Activated CD8-positive, alpha-beta T cell treated with anti-CD3 and anti-CD28 coated beads for 36 hours (primary cell): ENCODE measurements around the gene SUOX. TPM values are rescaled to one million over a fixed set of nuclear protein-coding genes. Genes with fewer than 3 reads are reported as not detected.

Experiments used
- ATAC-seq: fragments of 200-7000 bp; cut with Tn5 transposase; one replicate; pipeline ENCODE4 v1.10.0; 2021; ENCODE audit warnings: mild to moderate bottlenecking, moderate library complexity
- CTCF ChIA-PET: fragments of 350-600 bp; sonication (Branson Sonifier 250); formaldehyde crosslinking; loops from one replicate; lab custom pipeline; 2021; ENCODE audit warnings: antibody characterized with exemption; lab: Charles Lee
- POLR2A ChIA-PET: fragments of 350-600 bp; sonication (Branson Sonifier 250); formaldehyde crosslinking; loops from one replicate; lab custom pipeline; 2021; ENCODE audit warnings: antibody characterized with exemption; lab: Charles Lee
- DNase-seq: peaks from one replicate; pipeline ENCODE4 v3.0.0-alpha.2; 2020
- H3K27ac Mint-ChIP-seq: one replicate; pipeline ENCODE4 v1.8.0; 2021; ENCODE audit warnings: mild to moderate bottlenecking, mixed read lengths
- H3K27me3 Mint-ChIP-seq: one replicate; pipeline ENCODE4 v1.8.0; 2021; ENCODE audit warnings: mixed read lengths
- H3K36me3 Mint-ChIP-seq: one replicate; pipeline ENCODE4 v1.8.0; 2021; ENCODE audit warnings: low read depth, mixed read lengths
- H3K4me1 Mint-ChIP-seq: one replicate; pipeline ENCODE4 v1.8.0; 2021; ENCODE audit warnings: low read depth, mixed read lengths
- H3K4me3 Mint-ChIP-seq: one replicate; pipeline ENCODE4 v1.8.0; 2021; ENCODE audit warnings: mild to moderate bottlenecking, moderate library complexity, mixed read lengths
- H3K9me3 Mint-ChIP-seq: one replicate; pipeline ENCODE4 v1.8.0; 2021; ENCODE audit warnings: mixed read lengths
- CTCF ChIP-seq: fragments of 200-600 bp; IDR thresholded peaks from one replicate; pipeline ENCODE4 v1.8.0; 2022; ENCODE audit warnings: antibody characterized with exemption, mild to moderate bottlenecking
- intact Hi-C: fragments of 100-400 bp; cut with micrococcal nuclease; formaldehyde crosslinking; loops from one replicate; pipeline ENCODE4 v1.10.0; 2022
- total RNA-seq, 2 experiments: library from RNA; stranded (reverse); gene quantifications; one replicate each; pipeline ENCODE4 v1.2.3, GENCODE V29; 2021

Gene SUOX
- total RNA-seq, 2 experiments from 2014 or later: 4.6 to 6.2 TPM

GRCh38 chr12:55966408-55967281 is 30.4 kb upstream of the SUOX start, which contains the start of gene CDK2:
CDK2 (plus strand) TSS chr12:55966830; CDS start chr12:55967009, 179 bp downstream.
- Mint-ChIP-seq H3K9me3 (no peaks in the 10 kb centered on the region), H3K27me3 (no peaks in the 10 kb centered on the region), H3K27ac (peak within 1 kb of the TSS; percentile 89), H3K4me1 (peaks cover 22% of the 10 kb centered on the region), H3K4me3 (peak within 1 kb of the TSS; percentile 98), H3K36me3 (peaks cover 38% of the 10 kb centered on the region)
- DNase-seq (peak; percentile 96), ATAC-seq (peak; percentile 98)
- CTCF ChIA-PET: interaction anchor here (0.7 to 2.5 kb wide), 5 partner anchors 10 to 229 kb away, joined by 3 to 14 read pairs (median 5); partner anchors contain the start of gene SUOX
- TF ChIP-seq CTCF: no peak
- intact Hi-C loops: loop anchor here (1.0 kb wide), 1 partner anchor 19 kb away; no protein-coding TSS in a partner anchor
- POLR2A ChIA-PET: interaction anchor here (0.6 to 5.4 kb wide), 9 partner anchors 10 to 503 kb away, joined by 3 to 46 read pairs (median 3); no protein-coding TSS in a partner anchor

GRCh38 chr12:55969356-55969755 is 27.7 kb upstream of the SUOX start:
- intact Hi-C loops: no loop called here
- ATAC-seq (no peak), DNase-seq (no peak)
- no peak for TF ChIP-seq CTCF
- ChIA-PET CTCF (interaction anchor here (1.0 to 2.5 kb wide), 4 partner anchors 8 to 60 kb away, joined by 3 to 14 read pairs (median 8); partner anchors contain the start of gene SUOX), POLR2A (interaction anchor here (0.6 to 5.4 kb wide), 3 partner anchors 13 to 74 kb away, joined by 3 to 46 read pairs (median 4); no protein-coding TSS in a partner anchor)
- no peaks in the 10 kb centered on the region for H3K27me3 Mint-ChIP-seq
- no peaks in the 10 kb centered on the region for H3K9me3 Mint-ChIP-seq
- H3K27ac Mint-ChIP-seq: no peak overlapping the region
- peaks cover 28% of the 10 kb centered on the region for H3K4me1 Mint-ChIP-seq
- H3K36me3 Mint-ChIP-seq: peaks cover 38% of the 10 kb centered on the region
- H3K4me3 Mint-ChIP-seq: no peak overlapping the region

GRCh38 chr12:55970775-55971174 is 26.3 kb upstream of the SUOX start:
- H3K36me3 Mint-ChIP-seq: peaks cover 38% of the 10 kb centered on the region
- ChIA-PET POLR2A (interaction anchor here (0.8 kb wide), 1 partner anchor 12 kb away, joined by 3 read pairs; no protein-coding TSS in a partner anchor), CTCF (no interaction called here)
- H3K4me1 Mint-ChIP-seq: peaks cover 28% of the 10 kb centered on the region
- no peak overlapping the region for H3K27ac Mint-ChIP-seq
- DNase-seq: no peak
- H3K27me3 Mint-ChIP-seq: no peaks in the 10 kb centered on the region
- no peak overlapping the region for H3K4me3 Mint-ChIP-seq
- no peak for ATAC-seq
- no peak for TF ChIP-seq CTCF
- intact Hi-C loops: loop anchor here (10.0 kb wide), 1 partner anchor 236 kb away; no protein-coding TSS in a partner anchor
- H3K9me3 Mint-ChIP-seq: no peaks in the 10 kb centered on the region

GRCh38 chr12:55972042-55972441 is 25.0 kb upstream of the SUOX start:
- intact Hi-C loops: loop anchor here (2.0 to 10.0 kb wide), 2 partner anchors 43 to 237 kb away; no protein-coding TSS in a partner anchor
- peaks cover 31% of the 10 kb centered on the region for H3K4me1 Mint-ChIP-seq
- CTCF ChIA-PET: no interaction called here
- no peak overlapping the region for H3K27ac Mint-ChIP-seq
- H3K9me3 Mint-ChIP-seq: no peaks in the 10 kb centered on the region
- no peak overlapping the region for H3K4me3 Mint-ChIP-seq
- TF ChIP-seq CTCF: no peak
- DNase-seq (no peak), ATAC-seq (no peak)
- peaks cover 33% of the 10 kb centered on the region for H3K36me3 Mint-ChIP-seq
- H3K27me3 Mint-ChIP-seq: no peaks in the 10 kb centered on the region
- POLR2A ChIA-PET: no interaction called here
